ENCODE data around the gene TRIM49D2.
"Not testable (repeated sequence)": the region's sequence is repeated elsewhere in the genome, so short reads cannot be mapped to it uniquely, and the experiment has no call there.

GRCh38 chr11:89877511-89877910 lies 46.4 kb upstream of the TRIM49D2 start:
- TF ChIP-seq CTCF, POLR2A (IDR thresholded peaks at IDR 0.05): not testable (repeated sequence)

Data from tibial nerve (tissue), 3 donors.